HG03039 (cell line): Measurements from ENCODE around the gene CDYL2.
A peak's percentile ranks its signal among the peaks of the same experiment; 100 is the strongest.
"Not testable (repeated sequence)": the region's sequence is repeated elsewhere in the genome, so short reads cannot be mapped to it uniquely, and the experiment has no call there.

ENCODE experiments used
- ATAC-seq: cut with Tn5 transposase; IDR thresholded peaks from one replicate; pipeline ENCODE4 v1.9.1; 2021; ENCODE audit warnings: mild to moderate bottlenecking, moderate library complexity; ENCODE audit not compliant: unreplicated experiment

CDYL2 gene

DNA sequence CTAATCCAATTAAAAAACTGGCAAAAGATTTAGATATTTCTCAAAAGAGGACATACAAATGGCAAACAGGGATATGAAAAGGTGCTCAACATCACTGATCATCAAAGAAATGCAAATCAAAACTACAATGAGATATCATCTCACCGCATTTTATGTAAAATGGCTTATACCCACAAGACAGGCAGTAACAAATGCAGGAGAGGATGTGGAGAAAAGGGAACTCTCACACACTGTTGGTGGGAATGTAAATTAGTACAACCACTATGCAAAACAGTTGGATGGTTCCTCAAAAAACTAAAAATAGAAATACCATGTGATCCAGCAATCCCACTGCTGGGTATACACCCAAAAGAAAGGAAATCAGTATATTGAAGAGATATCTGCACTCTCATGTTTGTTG is 154.1 kb downstream of the CDYL2 start:
- not testable (repeated sequence) for ATAC-seq

- no peak for ATAC-seq
These were observed 164.1 kb downstream of the CDYL2 start for GRCh38 chr16:80640316-80640715.

- ATAC-seq = no peak
These were observed 164.8 kb downstream of the CDYL2 start for GRCh38 chr16:80639636-80640035.

DNA sequence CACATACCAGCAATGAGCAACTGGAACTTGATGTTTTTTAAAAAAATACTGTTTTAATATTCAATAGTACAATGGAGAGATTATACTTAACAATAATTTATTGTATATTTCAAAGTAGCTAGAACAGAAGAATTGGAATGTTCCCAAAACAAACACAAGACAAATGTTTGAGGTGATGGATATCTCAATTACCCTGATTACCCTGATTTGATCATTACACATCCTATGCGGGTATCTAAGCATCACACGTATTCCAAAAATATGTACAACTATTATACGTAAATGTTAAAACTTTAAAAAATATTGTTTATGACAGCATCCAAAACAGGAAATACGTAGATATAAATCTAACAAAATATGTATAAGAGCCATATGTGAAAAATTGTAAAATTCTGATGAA is 166.8 kb downstream of the CDYL2 start:
- ATAC-seq = no peak

DNA sequence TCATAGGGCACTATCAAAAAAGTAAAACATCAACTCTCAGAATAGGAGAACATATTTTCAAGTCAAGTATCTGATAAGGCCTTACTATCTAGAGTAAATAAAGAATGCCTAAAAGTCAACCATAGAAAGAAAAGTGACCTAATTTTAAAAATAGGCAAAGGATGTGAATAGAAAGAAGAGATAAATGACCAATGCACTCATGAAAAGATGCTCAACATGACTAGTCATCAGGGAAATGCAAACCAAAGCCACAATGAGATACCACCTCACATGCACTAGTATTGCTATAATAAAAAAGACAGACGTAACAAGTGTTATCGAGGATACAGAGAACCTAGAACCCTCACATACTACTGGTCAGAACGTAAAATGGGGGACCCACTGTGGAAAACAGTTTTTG is 172.8 kb downstream of the CDYL2 start:
- no peak for ATAC-seq

DNA sequence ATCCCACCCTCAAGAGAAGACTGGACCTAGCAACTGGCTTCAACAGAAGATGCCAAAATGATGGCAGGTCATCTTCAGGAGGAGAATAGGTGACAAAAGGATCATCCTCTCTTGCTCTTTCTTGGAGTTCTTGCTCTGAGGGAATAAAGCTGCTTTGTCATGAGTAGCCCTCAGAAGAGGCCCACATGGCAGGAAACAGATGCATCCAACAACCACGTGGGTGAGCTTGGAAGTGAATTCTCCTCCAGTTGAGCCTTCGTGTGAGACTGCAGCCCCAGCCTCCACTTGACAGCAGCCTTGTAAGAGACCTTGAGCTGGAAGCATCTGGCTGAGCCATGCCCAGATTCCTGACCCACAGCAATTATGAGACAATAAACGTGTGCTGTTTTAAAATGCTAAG is 176.1 kb downstream of the CDYL2 start:
- no peak for ATAC-seq

DNA sequence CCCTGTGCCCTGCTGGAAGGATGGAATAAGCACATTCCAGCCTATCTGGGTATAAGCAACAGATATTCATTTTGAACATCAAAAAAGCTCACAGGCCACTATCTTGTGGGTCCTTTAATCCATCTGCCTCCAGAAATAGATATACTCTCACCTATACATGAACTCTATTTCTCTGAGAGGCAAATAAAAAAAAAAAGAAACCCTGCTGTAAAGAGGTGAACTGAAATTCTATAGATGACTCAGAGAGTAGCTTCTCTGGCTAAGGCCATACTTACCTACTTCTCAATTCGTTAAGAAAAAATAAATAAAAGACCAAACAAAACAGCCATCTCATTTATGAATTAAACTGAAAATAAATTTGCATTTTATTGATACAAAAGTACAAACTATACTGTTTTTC is 177.3 kb downstream of the CDYL2 start:
- ATAC-seq = peak; percentile 72

DNA sequence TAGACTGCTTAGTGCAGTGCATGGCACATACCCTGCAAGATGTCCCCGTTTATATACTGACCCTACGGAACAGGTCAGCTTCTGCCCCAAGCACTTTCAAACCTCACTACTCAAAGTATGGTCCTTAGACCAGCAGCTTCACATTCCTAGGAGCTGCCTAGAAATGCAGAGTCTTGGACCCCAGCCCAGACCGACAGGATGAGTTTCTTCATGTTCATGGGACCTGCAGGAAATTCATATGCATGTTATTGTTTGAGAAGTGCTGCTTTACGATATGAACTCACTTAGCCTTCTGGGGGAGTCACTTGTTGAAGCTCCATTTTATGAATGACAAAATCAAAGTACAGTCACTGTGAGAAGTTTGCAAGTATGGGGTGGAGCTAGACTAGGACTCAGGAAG is 181.0 kb downstream of the CDYL2 start:
- ATAC-seq = no peak

GRCh38 chr16:80622007-80622406 is 182.4 kb downstream of the CDYL2 start:
- no peak for ATAC-seq

GRCh38 chr16:80620736-80621605 is 183.4 kb downstream of the CDYL2 start:
- no peak for ATAC-seq

- ATAC-seq = no peak
These were observed 184.6 kb downstream of the CDYL2 start for GRCh38 chr16:80619824-80620223.

DNA sequence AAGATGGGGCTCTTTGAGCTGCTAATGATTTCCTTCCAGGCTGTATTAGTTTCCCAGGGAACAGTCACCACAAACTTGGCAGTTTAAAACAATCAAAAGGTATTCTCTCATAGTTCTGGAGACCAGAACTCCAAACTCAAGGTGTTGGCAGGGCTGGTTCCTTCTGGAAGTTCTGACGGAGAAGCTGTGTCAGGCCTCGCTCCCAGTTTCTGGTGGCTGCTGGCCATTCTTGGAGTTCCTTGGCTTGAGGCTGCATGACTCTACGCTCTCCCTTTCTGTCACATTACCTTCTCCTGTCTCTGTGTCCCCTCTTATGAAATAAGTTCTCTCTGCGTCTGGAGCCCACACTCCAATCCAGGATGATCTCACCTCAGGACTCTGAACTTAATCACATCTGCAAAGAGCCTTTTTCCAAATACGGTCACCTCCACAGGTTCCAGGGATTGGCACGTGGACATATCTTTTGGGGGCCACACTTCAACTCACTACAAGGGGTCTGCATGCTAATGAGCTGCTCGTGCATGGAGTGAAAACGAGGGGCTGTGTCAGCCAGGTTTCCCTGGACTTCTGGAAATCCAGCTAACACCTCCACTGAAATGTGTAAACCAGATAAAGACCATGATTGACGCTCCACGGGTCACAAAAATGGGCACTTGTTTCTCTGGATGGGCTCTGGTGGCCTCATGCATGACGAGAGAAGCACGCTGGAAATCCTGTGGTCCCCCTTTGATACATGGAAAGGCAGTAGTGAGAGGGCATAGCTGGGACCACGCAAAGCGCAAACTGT is 185.3 kb downstream of the CDYL2 start:
- no peak for ATAC-seq

GRCh38 chr16:80616362-80616761 is 188.0 kb downstream of the CDYL2 start:
- no peak for ATAC-seq

GRCh38 chr16:80615735-80616134 is 188.7 kb downstream of the CDYL2 start:
- ATAC-seq = no peak

DNA sequence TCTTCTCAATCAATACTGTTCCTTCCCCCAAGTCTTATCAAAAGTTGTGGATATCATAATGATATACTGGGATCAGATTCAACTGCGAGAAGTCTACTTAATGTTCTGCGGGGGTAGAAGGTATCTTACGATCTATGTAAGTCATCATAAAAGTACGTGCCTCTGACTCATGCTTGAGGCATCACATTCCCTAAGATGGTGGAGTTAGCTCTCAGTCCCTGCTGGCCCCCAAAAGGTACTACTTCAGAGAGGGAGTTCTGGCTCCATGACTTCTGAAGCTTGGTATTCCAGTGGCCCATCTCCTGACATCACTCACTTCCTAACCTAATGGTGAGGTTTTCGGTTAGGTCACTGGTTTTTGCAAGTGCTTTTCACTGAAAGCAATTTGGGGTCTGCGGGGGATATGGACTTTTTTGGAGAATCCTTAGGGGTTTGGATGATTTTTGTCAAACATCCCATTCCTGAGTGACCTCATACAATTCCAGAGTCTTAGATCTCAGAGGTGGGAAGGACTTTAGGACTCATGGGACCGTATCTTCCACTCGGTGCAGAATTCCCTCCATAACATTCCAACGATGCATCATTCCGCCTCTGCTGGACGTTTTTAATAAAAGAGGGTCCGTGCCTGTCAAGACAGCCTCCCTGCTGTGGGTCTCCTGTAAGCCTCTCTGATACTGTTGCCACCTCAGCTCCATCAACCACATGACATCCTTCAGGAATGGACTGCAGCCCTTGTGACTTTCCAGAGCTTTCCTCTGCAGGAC is 189.3 kb downstream of the CDYL2 start:
- no peak for ATAC-seq

GRCh38 chr16:80612461-80613017 is 191.9 kb downstream of the CDYL2 start:
- no peak for ATAC-seq

- ATAC-seq = no peak
These were observed 192.5 kb downstream of the CDYL2 start for GRCh38 chr16:80611930-80612327.

DNA sequence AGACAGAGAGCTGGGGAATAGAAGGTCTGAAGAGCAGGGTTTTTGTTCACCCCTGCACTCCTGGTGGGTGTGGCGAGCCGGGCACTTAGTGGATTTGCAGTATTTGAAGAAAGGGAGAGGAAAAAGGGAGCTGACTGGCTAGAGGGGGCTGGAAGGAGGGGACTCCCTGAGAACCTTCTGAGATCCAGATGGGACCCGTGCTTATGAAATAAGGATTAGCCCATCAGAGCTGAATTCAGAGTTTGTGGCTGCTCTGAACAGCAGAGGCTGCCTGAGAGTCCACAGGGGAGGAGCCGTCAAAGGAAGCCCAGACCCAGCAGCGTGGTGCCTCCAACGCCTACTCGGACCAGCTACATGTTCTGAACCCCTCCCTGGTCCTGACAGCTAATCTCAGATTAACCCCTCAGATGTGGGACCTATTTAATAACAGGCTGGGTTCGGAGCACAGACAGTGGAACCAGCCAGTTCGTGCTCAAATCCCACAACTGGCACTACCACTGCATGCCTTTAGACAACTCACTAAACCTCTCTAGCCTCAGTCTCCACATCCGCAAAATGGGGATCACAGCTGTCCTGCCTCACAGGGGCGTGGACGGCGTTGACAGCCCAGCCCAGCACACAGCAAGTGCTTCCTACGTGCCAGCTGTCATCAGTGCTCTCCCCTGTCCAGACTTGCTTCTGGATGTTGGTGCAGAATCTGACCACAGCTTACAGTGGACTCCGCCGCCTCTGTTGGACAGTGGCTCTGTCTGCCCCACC is 193.0 kb downstream of the CDYL2 start:
- ATAC-seq = no peak

- ATAC-seq = no peak
These were observed 193.8 kb downstream of the CDYL2 start for GRCh38 chr16:80610481-80611156.

DNA sequence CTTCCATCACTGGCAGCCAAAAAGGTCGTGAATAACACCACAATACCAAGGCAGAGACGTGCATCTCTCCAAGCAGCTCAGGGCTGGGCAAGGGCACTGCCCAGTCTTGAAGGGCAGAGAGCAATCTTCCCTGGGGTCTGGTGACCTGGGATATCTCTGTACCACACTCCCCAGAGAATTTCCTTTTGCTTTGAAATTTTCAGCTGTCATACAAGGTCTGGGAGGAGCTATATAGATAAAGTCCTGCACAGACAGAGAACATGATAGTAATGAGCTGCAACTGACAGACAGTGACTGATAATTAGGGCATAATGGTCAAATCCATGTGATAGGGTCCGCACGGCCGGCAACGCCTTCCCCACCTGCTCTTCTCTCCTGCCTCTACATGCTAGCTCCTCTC is 195.5 kb downstream of the CDYL2 start:
- ATAC-seq = no peak
